ENCODE measurements around the gene PTH.

Gene PTH

GRCh38 chr11:13448876-13449275, 46.9 kb downstream of the PTH start:
- DNase-seq = no peak

GRCh38 chr11:13446444-13446843, 49.4 kb downstream of the PTH start:
- DNase-seq = no peak

DNA sequence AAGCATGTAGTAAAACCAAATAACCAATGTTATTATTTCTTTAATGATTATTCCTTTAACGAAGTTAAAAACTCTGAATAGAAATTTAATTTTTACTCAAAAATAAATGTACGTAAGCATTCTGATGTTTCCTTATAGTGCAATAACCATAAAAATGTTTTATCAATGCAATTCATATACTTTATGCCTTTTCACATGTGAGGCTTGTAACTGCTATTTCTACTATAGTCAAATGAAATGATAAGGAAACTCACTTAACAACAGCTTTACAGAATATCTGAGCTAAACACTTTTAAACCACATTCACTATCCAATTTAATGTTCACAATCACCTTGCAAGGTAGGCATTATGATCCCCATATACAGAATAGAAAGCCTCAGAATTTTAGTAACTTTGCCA, 50.2 kb downstream of the PTH start:
- no peak for DNase-seq

Measured in stimulated activated CD8-positive, alpha-beta memory T cell treated with anti-CD3 and anti-CD28 coated beads, Interleukin-4, amount 100 ng/mL, for 48 hours (primary cell).